ENCODE measurements around the gene PIP5K1C. TPM values are rescaled to one million over a fixed set of nuclear protein-coding genes. Genes with fewer than 3 reads are reported as not detected.

PIP5K1C gene
- polyA plus RNA-seq, 1 donor, result 22.0 TPM

DNA sequence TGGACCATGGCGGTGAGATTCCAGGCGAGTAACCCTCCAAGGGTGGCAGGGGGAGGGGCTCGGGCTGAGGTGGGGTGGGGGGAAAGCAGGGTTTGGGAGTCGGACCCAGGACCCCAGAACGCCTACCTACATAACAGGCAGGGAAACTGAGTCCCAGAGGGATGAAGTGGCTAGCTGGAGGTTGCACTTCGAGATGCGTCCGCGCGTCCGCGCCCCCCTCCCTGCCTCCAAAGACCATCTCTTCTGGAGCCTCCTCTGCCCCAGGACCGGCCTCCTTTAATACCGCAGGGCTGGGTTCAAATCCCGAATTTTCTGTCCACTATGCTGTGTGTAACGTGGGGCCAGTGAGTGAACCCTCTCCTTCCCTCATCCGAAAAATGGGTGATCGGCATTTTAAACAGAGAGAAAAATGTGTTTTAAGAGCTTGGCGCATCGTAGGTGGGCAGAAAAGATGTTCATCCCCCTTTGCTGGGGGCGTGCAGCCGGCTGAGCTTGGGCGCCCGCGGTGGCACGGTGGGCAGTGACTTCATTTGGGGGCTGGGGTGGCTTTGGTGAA is 21.7 kb upstream of the PIP5K1C start:
- DNase-seq (ENCODE audit: low read depth), result no peak

DNA sequence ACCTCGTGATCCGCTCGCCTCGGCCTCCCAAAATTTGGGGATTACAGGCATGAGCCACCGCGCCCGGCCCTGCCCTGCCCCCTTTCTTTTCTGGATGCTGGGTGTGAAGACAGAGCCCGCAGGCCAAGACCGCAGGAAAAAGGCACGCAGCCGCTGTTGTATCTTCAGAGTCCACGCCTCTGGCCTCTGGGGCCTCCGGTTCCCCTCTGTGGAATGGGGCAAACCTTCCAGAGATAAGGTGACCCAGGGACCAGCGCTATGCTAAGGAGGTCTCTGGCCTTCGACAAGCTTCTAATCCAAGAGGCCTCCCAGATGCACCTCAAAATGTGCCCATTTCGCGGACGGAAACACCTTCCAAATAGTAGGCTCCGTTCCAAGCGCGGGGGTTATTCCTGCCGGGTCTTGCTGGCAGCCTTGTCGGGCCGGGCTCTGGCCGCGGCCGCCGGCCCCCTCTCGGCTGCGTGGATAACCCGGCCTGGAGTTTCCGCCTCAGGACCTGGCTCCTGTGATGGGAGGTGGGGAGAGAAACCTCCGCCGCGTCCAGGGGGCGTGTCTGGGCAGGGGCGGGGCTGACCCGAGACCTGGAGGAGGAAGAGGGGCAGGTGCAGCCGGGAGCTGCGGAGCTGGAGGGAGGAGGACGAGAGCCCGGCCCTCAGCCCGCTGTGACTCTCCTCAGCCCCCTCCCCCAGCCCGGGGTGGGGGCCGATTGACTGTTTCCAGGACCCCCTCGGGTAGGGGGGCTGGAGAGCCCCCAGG is 21.0 kb upstream of the PIP5K1C start:
- DNase-seq (ENCODE audit: low read depth), result no peak

DNA sequence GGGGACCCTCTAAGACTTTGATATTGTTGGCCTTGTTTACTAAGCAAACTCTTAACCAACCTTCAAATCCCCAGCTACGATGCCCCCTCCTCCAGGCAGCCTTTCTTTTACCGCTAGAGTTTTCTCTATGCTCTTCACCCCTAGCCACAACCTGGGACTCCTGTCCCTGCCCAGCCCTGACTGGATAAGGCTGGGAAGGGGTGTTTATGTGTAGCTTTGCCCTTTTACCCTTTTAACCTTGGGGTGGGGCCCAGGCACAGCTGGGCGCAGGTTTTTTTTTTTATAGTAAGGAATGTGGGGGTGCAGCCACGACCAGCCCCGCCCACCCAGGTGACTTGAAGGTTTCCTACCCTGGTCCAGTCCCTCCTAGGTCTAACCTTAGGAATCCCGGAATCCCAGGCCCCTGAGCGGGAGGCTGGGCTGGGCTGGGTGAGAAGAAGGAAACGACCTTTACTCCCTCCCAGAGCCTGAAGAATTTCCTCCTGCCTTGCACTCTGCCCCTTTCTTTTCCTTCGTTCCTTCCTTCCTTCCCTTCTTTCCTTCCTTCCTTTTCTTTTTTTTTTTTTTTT is 20.2 kb upstream of the PIP5K1C start:
- no peak for DNase-seq (ENCODE audit: low read depth)

DNA sequence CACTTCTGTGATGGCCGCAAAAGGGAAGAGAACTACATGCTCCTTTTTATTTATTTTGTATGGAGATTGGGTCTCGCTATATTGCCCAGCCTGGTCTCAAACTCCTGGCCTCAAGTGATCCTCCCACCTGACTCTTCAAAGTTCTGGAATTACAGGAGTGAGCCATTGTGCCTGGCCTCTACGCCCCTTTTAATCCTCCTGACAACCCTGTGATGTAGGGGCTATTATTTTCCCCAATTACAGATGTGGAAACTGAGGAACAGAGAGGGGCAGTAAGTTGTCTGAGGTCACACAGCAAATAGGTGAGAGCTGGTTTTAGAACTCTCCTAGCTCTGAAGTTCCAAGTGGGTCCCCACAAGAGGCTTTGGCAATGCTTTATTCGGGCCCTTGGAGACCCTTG is 19.6 kb upstream of the PIP5K1C start:
- DNase-seq (ENCODE audit: low read depth), result no peak

DNA sequence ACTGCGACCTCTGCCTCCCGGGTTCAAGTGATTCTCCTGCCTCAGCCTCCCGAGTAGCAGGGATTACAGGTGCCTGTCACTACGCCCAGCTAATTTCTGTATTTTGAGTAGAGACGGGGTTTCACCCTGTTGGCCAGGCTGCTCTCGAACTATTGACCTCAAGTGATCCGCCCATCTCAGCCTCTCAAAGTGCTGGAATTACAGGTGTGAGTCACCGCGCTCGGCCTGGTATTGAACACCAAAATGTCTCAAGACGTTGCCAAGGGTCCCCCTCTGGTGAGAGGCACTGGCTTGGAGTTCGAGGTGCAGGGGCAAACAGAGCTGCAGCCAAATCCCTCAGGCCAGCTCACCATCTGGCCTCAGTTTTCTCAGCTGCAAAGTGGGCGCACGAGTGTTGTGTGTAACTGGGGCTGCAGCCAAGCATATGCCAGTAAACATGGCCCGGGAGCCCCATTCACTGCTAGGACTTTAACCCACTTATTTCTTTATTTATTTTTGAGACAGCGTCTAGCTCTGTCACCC is 15.9 kb upstream of the PIP5K1C start:
- DNase-seq (ENCODE audit: low read depth), result no peak

DNA sequence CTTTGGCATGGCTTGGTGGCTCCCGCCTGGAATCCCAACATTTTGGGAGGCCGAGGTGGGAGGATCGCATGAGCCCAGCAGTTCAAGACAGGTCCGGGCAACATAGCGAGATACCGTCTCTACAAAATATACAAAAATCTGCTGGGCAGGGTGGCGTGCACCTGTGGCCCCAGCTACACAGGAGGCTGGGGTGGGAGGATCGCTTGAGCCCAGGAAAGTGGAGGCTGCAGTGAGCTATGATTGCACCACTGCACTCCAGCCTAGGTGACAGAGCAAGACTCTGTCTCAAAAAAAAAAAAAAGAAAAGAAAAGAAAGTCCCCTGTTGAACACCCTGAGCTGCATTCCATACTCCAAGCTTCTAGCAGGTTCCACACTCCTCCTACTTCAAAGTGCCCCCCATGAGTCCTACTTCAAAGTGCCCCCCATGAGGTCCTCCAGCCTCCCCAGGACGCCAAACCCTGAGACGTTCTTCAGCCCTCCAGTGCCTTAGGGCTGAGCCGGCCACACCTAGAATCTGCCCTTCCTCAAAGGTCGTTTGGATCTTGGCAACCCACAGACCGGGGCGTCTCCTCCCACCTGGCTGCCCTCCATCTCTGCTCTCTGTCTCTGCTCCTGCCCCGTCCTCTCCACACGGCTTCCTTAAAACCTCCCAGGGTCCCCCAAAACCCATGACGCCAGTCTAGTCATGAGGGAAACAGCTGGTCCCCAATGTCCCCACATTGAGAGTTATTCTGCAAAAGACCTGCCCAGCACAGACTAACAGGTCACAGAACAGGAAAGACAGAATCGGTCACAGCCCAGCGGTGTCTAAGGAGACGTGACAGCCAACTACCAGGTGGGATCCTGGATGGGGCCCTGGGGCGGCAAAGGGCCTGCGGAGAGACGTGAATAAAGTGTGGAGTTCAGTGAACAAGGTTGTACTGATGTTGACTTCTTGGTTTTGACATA is 12.7 kb upstream of the PIP5K1C start:
- DNase-seq (ENCODE audit: low read depth), result no peak

DNA sequence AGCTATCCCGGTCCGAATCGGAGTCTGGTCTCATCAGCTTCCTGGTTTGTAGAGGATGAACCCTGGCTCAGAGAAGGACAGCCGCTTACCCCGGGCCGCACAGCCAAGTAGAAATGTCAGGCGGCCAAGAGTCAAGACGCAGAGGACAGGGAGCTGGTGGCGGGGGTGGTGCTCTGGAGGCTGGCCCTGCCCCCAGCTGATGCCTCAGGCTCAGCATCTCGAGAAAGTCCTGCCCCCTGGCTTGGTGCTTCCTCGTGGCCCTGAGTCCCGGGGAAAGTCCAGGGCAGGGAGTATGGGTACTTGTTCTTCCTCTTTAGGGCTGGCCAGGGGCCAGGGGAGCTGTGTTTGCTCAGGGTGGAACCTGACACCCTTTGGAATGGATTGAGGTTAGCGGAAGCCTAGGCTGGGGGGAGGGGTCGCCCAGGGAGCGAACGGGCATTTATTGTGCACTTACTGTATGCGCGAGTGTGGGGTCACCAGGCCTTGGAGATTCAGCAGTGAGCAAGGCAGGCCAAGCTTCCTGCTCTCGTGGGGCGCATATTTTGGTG is 10.1 kb upstream of the PIP5K1C start:
- DNase-seq (ENCODE audit: low read depth), result no peak

DNA sequence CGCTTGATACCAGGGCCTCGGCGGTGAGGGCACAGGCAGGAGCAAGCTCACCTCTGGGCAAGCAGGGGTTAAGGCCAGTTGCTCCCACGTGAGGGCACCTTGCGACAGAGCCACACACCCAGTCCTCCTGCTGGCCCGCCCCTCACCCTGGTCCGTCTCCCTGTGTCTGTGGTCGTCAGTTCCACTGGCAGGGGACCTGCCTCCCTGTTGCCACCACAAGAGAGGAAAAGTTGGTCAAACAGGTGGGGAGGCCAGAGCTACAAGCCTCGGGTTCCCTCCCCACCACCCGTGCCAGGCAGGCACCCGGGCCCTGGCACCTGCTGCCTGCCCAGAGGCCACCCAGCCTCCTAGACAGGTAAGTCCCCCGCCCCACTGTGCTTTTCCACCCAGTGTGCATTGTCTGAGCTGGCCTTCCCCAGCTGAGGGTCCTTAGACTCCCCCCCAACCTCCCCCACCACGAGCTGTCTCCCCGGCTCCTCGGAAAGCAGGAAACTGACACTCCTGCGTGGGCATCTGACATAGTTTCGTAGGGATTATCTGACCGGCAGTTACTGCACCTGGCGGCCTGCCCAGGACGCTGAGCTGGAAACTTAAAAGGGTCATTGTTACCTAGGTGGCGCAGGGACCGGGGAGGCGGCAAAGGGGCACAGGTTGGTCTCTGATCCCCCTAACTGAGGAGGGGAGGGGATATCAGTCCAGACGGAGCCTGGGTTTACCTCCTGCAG is 8.1 kb upstream of the PIP5K1C start, which contains the start of gene TJP3:
Gene TJP3, plus strand, starts transcription at position 178 of the 725 bp plus-strand sequence. CDS start 20,049 bp downstream, outside the sequence.
- no peak for DNase-seq (ENCODE audit: low read depth)

DNA sequence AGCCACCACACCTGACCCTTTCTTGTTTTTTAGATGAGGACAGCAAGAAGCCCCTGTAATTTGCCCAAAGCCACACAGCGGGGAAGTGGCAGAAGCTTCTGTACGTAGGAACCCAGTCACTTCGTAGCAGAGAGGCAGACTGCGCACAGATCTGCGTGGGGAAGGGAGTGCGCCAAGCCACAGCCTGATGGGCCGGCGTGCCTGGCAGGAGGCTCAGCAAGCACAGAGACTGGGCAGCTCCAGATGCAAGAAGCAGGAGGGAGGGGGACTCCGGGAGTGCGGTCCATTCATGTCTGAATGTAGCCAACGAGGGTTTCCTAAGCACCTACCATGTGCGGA is 7.6 kb upstream of the PIP5K1C start:
- DNase-seq (ENCODE audit: low read depth), result no peak

DNA sequence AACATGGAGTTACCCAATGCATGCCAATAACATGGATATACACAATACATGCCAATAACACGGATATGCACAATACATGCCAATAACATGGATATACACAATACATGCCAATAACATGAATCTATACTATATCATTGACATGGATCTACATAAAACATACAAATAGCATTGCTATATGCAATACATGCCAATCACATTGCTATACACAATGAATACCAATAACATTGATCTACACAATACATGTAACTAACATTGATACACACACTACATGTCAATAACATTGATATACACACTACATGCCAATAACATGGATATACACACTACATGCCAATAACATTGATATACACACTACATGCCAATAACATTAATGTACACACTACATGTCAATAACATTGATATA is 932 bp upstream of the PIP5K1C start:
- no peak for DNase-seq (ENCODE audit: low read depth)

DNA sequence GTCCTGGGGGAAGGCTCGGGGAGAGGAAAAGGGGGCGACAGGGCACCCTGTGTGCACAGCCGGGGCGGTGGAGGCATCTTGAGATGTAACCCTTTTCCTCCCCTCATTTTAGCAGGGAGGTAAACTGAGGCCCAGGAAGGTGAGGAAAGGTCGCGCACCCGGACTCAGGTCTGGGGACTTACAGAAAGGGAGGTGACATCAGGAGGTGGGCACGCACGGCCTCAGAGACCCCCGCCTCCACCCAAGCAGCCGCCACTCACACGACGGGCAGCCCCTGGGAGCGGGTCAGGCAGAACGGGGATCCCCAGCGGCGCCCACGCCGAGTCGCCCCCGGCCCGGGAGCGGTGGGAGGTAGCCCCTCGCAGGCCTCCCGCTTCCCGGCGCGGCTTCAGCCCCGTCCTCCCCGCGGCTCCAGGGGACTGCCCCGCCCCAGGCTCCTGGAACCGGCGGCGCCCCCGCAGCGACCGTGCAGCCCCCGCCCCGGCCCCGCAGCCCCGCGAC is 477 bp downstream of the PIP5K1C start:
- DNase-seq (ENCODE audit: low read depth), result no peak

DNA sequence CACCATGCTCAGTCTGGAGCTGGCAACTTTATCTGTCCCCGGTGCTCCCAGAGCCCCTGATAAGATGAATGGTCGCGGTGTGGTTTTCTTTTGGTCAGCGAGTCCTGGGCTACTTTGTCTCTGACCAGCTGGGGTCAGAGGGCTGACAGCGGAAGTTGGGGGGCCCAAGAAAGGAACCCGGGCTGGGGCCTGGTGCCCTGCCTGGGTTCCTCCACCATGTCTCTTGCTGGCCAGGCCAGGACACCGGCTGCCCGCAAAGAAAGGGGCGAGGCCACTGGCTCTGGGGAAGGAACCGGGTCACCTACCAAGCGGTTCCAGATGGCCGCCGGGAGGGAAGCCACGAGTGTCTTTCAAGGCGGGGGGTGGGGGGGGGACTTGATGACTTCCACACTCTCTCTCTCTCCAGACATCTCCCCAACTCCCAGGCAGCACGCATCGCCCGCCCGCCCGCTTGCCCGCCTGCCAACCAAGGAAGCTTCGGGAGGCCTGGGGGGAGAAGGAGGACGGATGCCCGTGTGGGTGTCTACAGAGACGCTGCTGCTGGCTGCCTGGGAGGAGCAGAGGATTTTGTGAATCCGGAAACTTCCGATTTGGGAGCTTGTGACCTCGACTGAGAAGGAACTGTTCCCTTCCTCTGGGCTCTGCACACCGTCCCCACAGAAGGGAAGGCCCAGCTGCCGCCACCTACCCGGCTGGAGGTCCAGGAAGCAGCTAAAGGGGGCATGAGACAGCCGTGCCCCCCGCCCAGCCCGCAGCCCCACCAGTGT is 1.1 kb downstream of the PIP5K1C start:
- no peak for DNase-seq (ENCODE audit: low read depth)

DNA sequence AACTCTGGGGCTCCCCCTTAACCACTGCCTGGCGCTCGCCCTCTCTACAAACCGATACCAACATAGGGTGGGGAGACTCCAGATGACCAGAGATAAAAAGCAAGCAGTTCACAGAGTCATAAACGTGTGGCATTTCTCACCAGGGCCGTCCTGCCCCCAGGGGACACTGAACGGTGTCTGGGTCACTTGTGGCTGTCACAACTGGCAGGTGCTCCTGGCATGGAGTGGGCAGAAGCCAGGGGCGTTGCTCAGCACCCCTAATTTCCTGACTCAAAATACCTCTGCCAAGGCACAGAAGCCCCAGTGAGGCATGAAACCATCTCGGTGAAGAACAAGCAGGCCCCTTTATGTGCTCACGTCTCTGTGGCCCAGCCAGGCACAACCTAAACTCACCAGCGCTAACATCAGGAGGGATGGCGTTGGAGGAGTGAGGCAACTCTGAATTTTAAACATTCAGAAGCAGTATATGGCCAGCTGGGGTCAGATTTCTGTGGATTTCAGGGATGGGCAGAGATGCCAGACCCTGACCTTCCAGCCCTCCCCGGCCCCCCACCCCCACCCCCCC is 1.8 kb downstream of the PIP5K1C start:
- DNase-seq (ENCODE audit: low read depth), result no peak

DNA sequence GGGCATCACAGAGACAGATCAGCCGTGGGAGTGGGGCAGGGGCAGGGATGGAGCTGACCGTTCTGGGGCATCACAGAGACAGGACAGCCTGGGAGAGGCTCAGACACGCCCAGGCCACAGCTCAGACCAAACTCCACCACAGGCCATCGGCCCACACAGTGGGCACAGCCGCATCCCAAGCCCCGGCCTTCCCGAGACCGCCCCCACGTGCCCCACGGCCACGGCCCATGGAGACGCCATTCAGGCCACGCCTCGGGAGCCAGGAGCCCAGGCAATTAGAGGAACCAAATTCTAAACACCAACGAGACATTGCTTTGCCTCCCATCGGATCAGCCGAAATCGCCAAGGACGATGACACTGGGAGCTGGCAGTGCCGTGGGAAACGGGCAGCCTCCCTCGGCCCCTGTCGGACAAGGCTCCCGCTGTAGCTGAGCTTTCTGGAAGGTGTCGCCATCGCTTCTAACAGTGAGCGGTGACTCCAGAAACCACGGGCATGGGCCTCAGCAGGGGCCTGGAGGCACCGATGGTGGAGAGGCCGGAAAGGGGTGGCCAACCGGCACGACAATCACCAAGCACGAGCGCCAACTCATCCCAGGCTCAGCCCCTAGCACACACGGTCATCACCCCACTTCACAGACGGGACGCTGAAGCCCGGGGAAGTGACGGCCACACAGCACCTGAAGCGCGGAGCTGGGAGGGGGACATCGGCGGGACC is 2.4 kb downstream of the PIP5K1C start:
- no peak for DNase-seq (ENCODE audit: low read depth)

DNA sequence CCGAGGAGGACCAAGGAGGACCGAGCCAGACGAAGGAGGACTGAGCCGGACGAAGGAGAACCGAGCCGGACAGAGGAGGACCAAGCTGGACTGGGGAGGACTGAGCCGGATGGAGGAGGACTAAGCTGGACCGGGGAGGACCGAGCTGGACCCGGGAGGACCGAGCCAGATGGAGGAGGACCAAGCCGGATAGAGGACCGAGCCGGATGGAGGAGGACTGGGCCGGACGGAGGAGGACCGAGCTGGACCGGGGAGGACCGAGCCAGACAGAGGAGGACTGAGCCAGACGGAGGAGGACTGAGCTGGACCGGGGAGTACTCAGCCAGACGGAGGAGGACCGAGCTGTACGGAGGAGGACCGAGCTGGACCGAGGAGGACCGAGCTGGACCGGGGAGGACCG is 3.2 kb downstream of the PIP5K1C start:
- no peak for DNase-seq (ENCODE audit: low read depth)

DNA sequence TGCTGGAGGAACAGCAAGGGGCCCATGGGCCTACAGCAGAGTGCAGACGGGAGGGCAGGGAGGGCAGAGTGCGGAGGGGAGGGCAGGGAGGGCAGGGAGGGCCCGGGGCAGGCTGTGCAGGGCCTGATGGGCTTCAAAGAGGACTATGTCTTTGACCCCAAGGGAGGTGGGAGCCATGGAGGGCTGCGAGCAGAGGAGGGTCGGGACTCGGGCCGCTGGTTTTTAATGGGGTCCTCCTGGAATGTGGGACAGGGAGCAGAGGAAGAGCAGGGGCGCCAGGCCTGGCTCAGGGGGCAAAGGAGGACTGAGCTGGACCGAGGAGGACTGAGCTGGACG is 3.6 kb downstream of the PIP5K1C start:
- no peak for DNase-seq (ENCODE audit: low read depth)

DNA sequence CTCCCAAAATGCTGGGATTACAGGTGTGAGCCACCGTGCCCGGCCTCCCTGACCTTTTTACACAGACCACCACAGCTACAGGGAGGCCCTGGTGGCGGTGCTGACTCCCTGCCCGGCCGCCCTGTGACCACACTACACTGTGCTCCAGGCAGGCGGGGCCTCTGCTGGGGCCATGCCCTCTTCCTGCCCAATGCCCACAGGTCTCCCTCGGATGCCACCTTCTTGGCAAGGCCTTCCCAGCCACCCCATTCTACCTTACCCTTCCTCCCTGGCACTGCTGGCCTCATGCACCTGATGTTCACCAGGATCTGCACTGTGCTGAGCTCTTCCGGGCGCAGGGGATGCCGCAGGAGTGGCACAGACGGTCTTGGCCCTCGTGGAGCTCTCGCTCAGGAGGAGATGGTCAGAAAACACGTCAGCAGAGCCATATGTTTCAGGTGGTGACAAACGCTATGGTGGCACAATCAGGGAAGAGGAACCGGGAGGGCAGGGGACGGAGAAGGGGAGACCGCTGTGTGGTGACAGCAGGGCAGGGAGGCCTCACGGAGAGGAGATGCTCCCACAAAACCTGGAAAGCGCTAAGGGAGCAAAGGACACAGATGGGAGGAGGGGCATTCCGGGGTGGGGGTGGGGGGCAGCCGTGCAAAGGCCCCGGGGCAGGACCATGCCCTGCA is 4.1 kb downstream of the PIP5K1C start:
- DNase-seq (ENCODE audit: low read depth), result no peak

DNA sequence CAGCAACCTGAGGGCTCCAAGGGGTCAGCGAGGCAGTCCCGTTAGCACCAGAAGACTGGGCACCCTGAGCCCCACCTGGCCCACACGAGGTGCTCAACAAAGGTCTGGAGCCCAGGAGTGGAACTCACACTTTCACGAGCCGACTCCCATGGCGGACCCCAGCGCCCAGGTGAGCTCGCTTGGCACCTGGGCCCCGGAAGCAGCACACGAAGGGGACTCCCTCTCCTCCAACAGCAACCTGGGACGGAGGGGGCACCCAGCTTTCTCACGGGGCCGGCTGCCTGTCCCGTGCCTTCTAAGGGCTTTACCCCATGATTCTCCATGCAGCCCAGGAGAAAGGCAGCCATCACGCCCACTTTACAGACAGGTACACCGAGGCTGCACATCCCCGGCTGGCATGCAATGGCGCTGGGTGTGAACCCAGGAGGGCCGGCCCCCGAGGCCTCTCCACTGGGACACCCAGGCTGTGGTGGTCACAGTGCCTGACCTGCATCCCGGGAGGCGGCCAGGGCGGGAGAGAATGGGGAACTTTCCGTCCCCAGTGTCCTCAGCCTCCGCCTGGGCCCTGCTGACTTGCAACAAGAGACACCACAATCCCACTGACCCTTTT is 5.0 kb downstream of the PIP5K1C start:
- DNase-seq (ENCODE audit: low read depth), result no peak

All from forelimb muscle (tissue), 1 donor.